ENCODE data around the gene MYO3A. TPM values are rescaled to one million over a fixed set of nuclear protein-coding genes. Genes with fewer than 3 reads are reported as not detected.

The MYO3A gene
- total RNA-seq, 1 donor from 2014 or later = 0.22 TPM

DNA sequence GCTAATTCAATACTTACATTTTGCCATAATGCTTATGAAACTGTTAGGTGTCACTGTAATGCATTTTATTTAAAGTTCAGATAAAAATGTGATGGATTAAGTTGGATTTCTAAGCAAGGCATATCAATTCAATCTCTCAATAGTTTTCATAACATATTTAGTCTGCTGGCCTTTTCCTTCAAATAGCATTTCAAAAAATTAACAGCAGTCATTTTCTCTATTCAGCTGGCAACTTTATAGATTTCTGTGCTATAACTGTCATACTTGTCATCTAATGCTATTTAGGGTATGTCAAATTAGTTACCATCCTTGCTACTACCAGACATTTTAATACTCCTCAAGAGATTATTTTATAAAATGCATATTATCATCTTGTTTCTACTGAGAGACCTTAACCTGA lies 286.9 kb downstream of the MYO3A start:
- H3K4me3 Mint-ChIP-seq (ENCODE audit: unreplicated experiment) = no peak overlapping the region
- peaks cover 8% of the 10 kb centered on the region for H3K4me1 Mint-ChIP-seq (ENCODE audit: low read depth, unreplicated experiment)
- peaks cover 20% of the 10 kb centered on the region for H3K27me3 Mint-ChIP-seq (ENCODE audit: unreplicated experiment)
- no peak for TF ChIP-seq CTCF (IDR thresholded peaks at IDR 0.05; ENCODE audit: partially characterized antibody, unreplicated experiment)
- H3K36me3 Mint-ChIP-seq (ENCODE audit: unreplicated experiment) = peaks cover 6% of the 10 kb centered on the region
- peaks cover 13% of the 10 kb centered on the region for H3K9me3 Mint-ChIP-seq (ENCODE audit: unreplicated experiment)
- H3K27ac Mint-ChIP-seq (ENCODE audit: unreplicated experiment) = no peak overlapping the region
- DNase-seq = no peak

- peaks cover 18% of the 10 kb centered on the region for H3K27me3 Mint-ChIP-seq (ENCODE audit: unreplicated experiment)
These were observed 287.5 kb downstream of the MYO3A start for GRCh38 chr10:26221541-26221940.

DNA sequence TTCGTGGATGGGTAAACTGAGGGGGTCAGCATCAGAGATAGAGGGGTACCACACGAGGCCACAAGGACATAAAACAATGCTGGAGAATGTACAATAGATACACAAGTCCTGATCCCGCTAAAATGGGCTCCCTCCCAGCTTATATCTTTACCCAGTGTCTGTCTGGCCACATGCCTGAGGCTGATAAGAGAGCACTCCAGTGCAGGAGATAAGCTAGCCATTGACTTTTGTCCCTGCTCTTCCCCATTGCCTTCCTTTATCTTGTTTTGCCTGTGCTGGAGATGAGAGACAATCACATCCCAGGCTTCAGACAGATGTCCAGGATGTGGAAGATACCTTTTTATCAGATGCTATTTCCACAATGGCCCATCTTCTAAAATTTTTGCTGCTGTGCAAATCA lies 288.5 kb downstream of the MYO3A start:
- no peak for TF ChIP-seq CTCF (IDR thresholded peaks at IDR 0.05; ENCODE audit: partially characterized antibody, unreplicated experiment)
- H3K27me3 Mint-ChIP-seq (ENCODE audit: unreplicated experiment) = peaks cover 11% of the 10 kb centered on the region
- DNase-seq = no peak

More at GRCh38 chr10:26221541-26221940, 287.5 kb downstream of the MYO3A start:
- H3K36me3 Mint-ChIP-seq (ENCODE audit: unreplicated experiment) = peaks cover 6% of the 10 kb centered on the region
- DNase-seq = no peak
- H3K4me1 Mint-ChIP-seq (ENCODE audit: low read depth, unreplicated experiment) = peaks cover 8% of the 10 kb centered on the region
- H3K4me3 Mint-ChIP-seq (ENCODE audit: unreplicated experiment) = no peak overlapping the region
- no peak overlapping the region for H3K27ac Mint-ChIP-seq (ENCODE audit: unreplicated experiment)
- no peak for TF ChIP-seq CTCF (IDR thresholded peaks at IDR 0.05; ENCODE audit: partially characterized antibody, unreplicated experiment)
- peaks cover 13% of the 10 kb centered on the region for H3K9me3 Mint-ChIP-seq (ENCODE audit: unreplicated experiment)

GRCh38 chr10:26225322-26225721 lies 291.3 kb downstream of the MYO3A start:
- Mint-ChIP-seq H3K27ac (ENCODE audit: unreplicated experiment) (no peak overlapping the region), H3K4me3 (ENCODE audit: unreplicated experiment) (no peak overlapping the region), H3K36me3 (ENCODE audit: unreplicated experiment) (no peaks in the 10 kb centered on the region), H3K27me3 (ENCODE audit: unreplicated experiment) (no peaks in the 10 kb centered on the region), H3K4me1 (ENCODE audit: low read depth, unreplicated experiment) (peaks cover 4% of the 10 kb centered on the region), H3K9me3 (ENCODE audit: unreplicated experiment) (no peaks in the 10 kb centered on the region)
- TF ChIP-seq CTCF (IDR thresholded peaks at IDR 0.05; ENCODE audit: partially characterized antibody, unreplicated experiment) = no peak
- no peak for DNase-seq

More for the DNA sequence above, 288.5 kb downstream of the MYO3A start:
- Mint-ChIP-seq H3K4me1 (ENCODE audit: low read depth, unreplicated experiment) (peaks cover 8% of the 10 kb centered on the region), H3K9me3 (ENCODE audit: unreplicated experiment) (peaks cover 7% of the 10 kb centered on the region), H3K27ac (ENCODE audit: unreplicated experiment) (no peak overlapping the region), H3K4me3 (ENCODE audit: unreplicated experiment) (no peak overlapping the region), H3K36me3 (ENCODE audit: unreplicated experiment) (peaks cover 6% of the 10 kb centered on the region)

- H3K4me3 Mint-ChIP-seq (ENCODE audit: unreplicated experiment) = no peak overlapping the region
- H3K9me3 Mint-ChIP-seq (ENCODE audit: unreplicated experiment) = no peaks in the 10 kb centered on the region
These were observed 293.8 kb downstream of the MYO3A start for GRCh38 chr10:26227786-26228185.

More at GRCh38 chr10:26227786-26228185, 293.8 kb downstream of the MYO3A start:
- Mint-ChIP-seq H3K4me1 (ENCODE audit: low read depth, unreplicated experiment) (no peaks in the 10 kb centered on the region), H3K36me3 (ENCODE audit: unreplicated experiment) (no peaks in the 10 kb centered on the region), H3K27ac (ENCODE audit: unreplicated experiment) (no peak overlapping the region), H3K27me3 (ENCODE audit: unreplicated experiment) (peaks cover 3% of the 10 kb centered on the region)
- no peak for DNase-seq
- no peak for TF ChIP-seq CTCF (IDR thresholded peaks at IDR 0.05; ENCODE audit: partially characterized antibody, unreplicated experiment)
